BJ (cell line): ENCODE data around the gene NDUFB10. TPM values are rescaled to one million over a fixed set of nuclear protein-coding genes. Genes with fewer than 3 reads are reported as not detected.
"Not testable (repeated sequence)": the region's sequence is repeated elsewhere in the genome, so short reads cannot be mapped to it uniquely, and the experiment has no call there.

Source experiments
- CTCF ChIA-PET: fragments of 350-600 bp; formaldehyde crosslinking; extraction: SDS; loops from one replicate; lab custom pipeline; 2021; ENCODE audit warnings: antibody characterized with exemption, inconsistent platforms; lab: Yijun Ruan, JAX
- POLR2A ChIA-PET: fragments of 300-600 bp; sonication (Branson Sonifier 250); formaldehyde crosslinking; extraction: SDS; loops from one replicate; lab custom pipeline; 2021; ENCODE audit warnings: antibody characterized with exemption; lab: Charles Lee
- DNase-seq: peaks from one replicate; pipeline ENCODE4 v3.0.0-alpha.2; 2011; ENCODE audit warnings: low read depth
- H3K27me3 ChIP-seq: 2 replicates; pipeline ENCODE4 v1.6.0; 2011; ENCODE audit warnings: low read length; ENCODE audit not compliant: control insufficient read depth, insufficient read depth
- H3K36me3 ChIP-seq: 2 replicates; pipeline ENCODE4 v1.5.1; 2011; ENCODE audit warnings: low read length; ENCODE audit not compliant: control insufficient read depth, insufficient read depth
- H3K4me3 ChIP-seq: 2 replicates; pipeline ENCODE4 v1.5.1; 2011; ENCODE audit warnings: low read depth, mild to moderate bottlenecking, control low read depth, low read length
- polyA plus RNA-seq: library from polyadenylated mRNA; depleted of rRNA; stranded (reverse); fragments of >200 nt; gene quantifications from 2 replicates; pipeline ENCODE4 v1.2.3, GENCODE V29; 2011
- TF ChIP-seq, protein P1 (sequence below): IDR thresholded peaks from 2 replicates; pipeline ENCODE4 v1.5.1; 2011; ENCODE audit warnings: low read depth, mild to moderate bottlenecking, control low read depth, inconsistent platforms, low read length, moderate library complexity; ENCODE audit not compliant: insufficient read depth

The NDUFB10 gene
- polyA plus RNA-seq, 1 experiment: 183 TPM

DNA sequence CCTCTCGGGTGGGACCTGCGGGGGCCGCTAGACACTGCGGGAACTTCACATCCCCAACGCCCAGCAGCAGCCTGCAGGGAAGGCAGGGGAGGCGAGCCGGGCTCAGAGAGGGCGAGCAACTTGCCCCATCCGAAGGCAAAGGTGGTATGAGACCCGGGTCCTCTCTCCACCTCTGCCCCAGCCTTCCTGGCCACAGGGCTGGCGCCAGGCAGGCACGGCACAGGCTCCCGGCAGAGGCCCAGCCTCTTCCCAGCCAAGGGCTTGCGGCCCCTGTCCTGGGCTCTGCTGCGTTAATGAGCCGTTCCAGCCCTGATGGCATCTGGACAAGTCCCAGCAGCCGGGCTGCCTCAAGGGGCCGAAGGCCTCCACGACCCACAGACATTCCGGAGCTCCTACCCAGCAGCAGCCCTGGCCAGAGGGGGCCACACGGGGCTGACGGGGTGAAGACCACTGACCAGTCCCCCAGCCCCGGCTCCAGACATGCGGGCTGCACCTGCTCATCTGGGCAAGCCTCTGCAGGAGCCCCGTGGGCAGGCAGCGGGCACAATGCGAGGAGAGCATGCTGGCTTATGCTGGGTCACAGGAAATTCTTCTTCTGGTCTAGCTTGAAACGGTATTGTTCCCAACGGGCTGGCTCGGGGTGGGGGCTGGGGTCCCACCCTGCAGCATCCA lies 39.9 kb upstream of the NDUFB10 start:
- no peak for DNase-seq
- Histone ChIP-seq H3K27me3 (peaks cover 59% of the 10 kb centered on the region), H3K4me3 (no peak overlapping the region), H3K36me3 (no peaks in the 10 kb centered on the region)
- ChIA-PET POLR2A (no interaction called here), CTCF (interaction anchor here (0.6 to 1.4 kb wide), 2 partner anchors 9 to 25 kb away, joined by 3 to 5 read pairs; no protein-coding TSS in a partner anchor)
- TF ChIP-seq, protein P1, sequence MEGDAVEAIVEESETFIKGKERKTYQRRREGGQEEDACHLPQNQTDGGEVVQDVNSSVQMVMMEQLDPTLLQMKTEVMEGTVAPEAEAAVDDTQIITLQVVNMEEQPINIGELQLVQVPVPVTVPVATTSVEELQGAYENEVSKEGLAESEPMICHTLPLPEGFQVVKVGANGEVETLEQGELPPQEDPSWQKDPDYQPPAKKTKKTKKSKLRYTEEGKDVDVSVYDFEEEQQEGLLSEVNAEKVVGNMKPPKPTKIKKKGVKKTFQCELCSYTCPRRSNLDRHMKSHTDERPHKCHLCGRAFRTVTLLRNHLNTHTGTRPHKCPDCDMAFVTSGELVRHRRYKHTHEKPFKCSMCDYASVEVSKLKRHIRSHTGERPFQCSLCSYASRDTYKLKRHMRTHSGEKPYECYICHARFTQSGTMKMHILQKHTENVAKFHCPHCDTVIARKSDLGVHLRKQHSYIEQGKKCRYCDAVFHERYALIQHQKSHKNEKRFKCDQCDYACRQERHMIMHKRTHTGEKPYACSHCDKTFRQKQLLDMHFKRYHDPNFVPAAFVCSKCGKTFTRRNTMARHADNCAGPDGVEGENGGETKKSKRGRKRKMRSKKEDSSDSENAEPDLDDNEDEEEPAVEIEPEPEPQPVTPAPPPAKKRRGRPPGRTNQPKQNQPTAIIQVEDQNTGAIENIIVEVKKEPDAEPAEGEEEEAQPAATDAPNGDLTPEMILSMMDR: no peak

DNA sequence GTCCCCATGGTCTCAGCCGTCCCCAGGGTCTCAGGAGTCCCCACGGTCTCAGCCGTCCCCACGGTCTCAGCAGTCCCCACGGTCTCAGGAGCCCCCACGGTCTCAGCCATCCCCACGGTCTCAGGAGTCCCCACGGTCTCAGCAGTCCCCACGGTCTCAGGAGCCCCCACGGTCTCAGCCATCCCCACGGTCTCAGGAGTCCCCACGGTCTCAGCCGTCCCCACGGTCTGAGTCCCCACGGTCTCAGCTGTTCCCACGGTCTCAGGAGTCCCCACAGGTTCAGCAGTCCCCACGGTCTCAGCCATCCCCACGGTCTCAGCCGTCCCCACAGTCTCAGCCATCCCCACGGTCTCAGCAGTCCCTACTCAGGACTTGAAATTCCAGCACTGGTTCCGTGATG lies 39.2 kb upstream of the NDUFB10 start:
- DNase-seq, H3K36me3 ChIP-seq, POLR2A ChIA-PET, H3K4me3 ChIP-seq: not testable (repeated sequence)
- CTCF ChIA-PET: interaction anchor here (1.4 kb wide), 1 partner anchor 9 kb away, joined by 5 read pairs; no protein-coding TSS in a partner anchor
- peaks cover 54% of the 10 kb centered on the region for H3K27me3 ChIP-seq

DNA sequence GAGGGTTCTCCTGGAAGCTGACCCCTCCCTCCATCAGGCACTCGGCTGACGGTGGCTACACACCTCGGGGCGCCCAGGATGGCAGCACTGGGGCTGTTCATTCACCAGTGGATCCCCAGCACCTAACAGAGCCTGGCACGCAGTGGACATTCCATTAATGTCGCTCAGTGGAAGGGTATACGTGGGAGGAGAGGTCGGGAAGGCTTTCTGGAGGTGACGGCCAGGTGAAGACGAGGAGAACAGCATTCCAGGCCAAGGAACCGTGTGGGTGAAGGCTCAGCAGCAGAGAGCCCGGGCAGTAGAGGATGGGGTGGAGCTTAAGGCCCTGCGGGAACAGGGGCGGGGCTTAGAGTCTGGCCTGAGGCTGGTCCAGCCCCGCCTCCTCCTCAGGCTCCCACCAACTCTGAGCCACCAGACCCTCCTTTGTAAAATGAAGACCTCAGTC lies 38.6 kb upstream of the NDUFB10 start:
- TF ChIP-seq, protein P1: no peak
- no peaks in the 10 kb centered on the region for H3K36me3 ChIP-seq
- no peak for DNase-seq
- CTCF ChIA-PET: no interaction called here
- POLR2A ChIA-PET: no interaction called here
- peaks cover 49% of the 10 kb centered on the region for H3K27me3 ChIP-seq
- H3K4me3 ChIP-seq: no peak overlapping the region

DNA sequence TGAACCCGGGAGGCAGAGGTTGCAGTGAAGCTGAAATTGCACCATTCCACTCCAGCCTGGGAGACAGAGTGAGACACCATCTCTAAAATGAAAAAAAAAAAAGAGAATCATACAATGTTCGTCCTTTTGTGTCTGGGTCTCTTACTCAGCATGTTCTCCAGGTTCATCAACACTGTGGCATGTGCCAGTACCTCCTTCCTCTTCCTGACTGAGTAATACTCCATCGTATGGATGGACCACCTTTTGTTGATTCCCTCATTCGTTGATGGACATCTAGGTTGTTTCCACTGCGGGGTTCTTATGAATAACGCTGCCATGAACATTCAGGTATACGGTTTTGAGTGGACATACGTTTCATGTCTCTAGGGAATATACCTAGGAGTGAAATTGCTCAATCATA lies 37.0 kb upstream of the NDUFB10 start:
- peaks cover 33% of the 10 kb centered on the region for H3K27me3 ChIP-seq
- POLR2A ChIA-PET: no interaction called here
- no peaks in the 10 kb centered on the region for H3K36me3 ChIP-seq
- DNase-seq: no peak
- CTCF ChIA-PET: interaction anchor here (2.0 to 2.7 kb wide), 2 partner anchors 15 to 58 kb away, joined by 10 to 23 read pairs; no protein-coding TSS in a partner anchor
- no peak overlapping the region for H3K4me3 ChIP-seq
- TF ChIP-seq, protein P1: no peak

DNA sequence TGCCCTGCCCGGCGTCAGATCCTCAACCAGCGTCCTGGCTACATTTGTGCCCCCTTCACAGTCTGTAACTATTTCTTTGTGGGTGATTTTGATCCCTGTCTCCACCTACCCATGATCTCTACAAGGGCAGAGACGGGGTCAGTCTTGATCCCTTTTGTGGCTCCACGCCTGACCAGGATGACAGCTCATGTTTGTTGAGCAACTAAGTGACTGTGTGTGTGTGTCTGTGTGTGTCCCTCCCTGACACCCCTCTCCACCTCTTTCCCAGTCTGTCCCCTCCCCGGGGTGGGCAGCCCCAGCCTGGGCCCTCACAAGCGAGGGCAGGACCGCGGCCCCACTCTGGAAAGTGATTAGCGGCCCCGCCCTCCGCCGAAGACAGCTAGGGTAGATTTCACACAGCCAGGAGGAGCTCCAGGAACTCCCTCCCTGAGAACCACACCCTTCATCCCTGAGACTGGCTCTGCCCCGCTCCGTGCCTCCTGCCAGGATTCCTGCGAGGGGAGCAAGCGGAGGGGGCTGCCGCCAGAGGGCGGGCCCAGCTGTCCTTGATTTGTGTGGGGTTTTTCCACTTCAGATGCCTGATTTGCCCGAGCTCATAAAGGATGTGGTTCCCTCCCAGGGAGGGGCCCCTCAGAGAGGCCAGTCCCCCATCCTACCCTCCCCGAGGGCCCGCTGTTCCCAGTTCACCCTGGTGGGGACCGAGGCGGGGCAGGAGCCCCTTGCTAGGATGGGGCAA lies 35.9 kb upstream of the NDUFB10 start:
- peak; percentile 34 for DNase-seq
- CTCF ChIA-PET: interaction anchor here (1.4 to 2.7 kb wide), 4 partner anchors 9 to 59 kb away, joined by 4 to 23 read pairs (median 7); no protein-coding TSS in a partner anchor
- H3K4me3 ChIP-seq: no peak overlapping the region
- TF ChIP-seq, protein P1: peak; percentile 55
- H3K27me3 ChIP-seq: peaks cover 28% of the 10 kb centered on the region
- POLR2A ChIA-PET: interaction anchor here (0.5 kb wide), 1 partner anchor 41 kb away, joined by 15 read pairs; the partner anchor contains the start of gene RPS2
- no peaks in the 10 kb centered on the region for H3K36me3 ChIP-seq
